WERI-Rb-1 (cell line): Measurements from ENCODE around the gene MYH3.

Source experiments
- DNase-seq: peaks from one replicate; pipeline ENCODE4 v3.0.0-alpha.2; 2020
- H3K27ac ChIP-seq: fragments of 250-450 bp; sonication (Bioruptor Pico); 2 replicates; pipeline ENCODE4 v1.5.1; 2020; ENCODE audit warnings: mild to moderate bottlenecking, moderate library complexity
- H3K27me3 ChIP-seq: fragments of 250-450 bp; sonication (Bioruptor Pico); 2 replicates; pipeline ENCODE4 v1.5.1; 2021; ENCODE audit warnings: mild to moderate bottlenecking, low read depth, moderate library complexity; ENCODE audit not compliant: insufficient read depth, severe bottlenecking
- H3K36me3 ChIP-seq: fragments of 250-450 bp; sonication (Bioruptor Pico); 2 replicates; pipeline ENCODE4 v1.5.1; 2020; ENCODE audit warnings: mild to moderate bottlenecking, moderate library complexity
- H3K4me3 ChIP-seq: 2 replicates; pipeline ENCODE4 v1.5.1; 2011; ENCODE audit warnings: low read depth, mild to moderate bottlenecking, control low read depth, low read length
- H3K9me3 ChIP-seq: fragments of 250-450 bp; sonication (Bioruptor Pico); 2 replicates; pipeline ENCODE4 v1.5.1; 2021; ENCODE audit warnings: mild to moderate bottlenecking, moderate library complexity; ENCODE audit not compliant: severe bottlenecking
- CTCF ChIP-seq: IDR thresholded peaks from 2 replicates; pipeline ENCODE4 v1.5.1; 2011; ENCODE audit warnings: low read depth, mild to moderate bottlenecking, control low read depth, inconsistent platforms, low read length

MYH3 gene

GRCh38 chr17:10657148-10657547 lies at the start of gene MYH3:
Gene MYH3, minus strand, starts transcription at chr17:10657309. Its CDS starts 2,245 bp downstream, at chr17:10655064.
- no peak within 1 kb of the TSS for H3K27ac ChIP-seq
- DNase-seq: no peak
- H3K4me3 ChIP-seq: no peak within 1 kb of the TSS
- H3K9me3 ChIP-seq: no peaks in the 10 kb centered on the region
- TF ChIP-seq CTCF: no peak
- H3K36me3 ChIP-seq: no peaks in the 10 kb centered on the region
- H3K27me3 ChIP-seq: no peaks in the 10 kb centered on the region

- Histone ChIP-seq H3K27ac (no peak overlapping the region), H3K36me3 (peaks cover 21% of the 10 kb centered on the region), H3K4me3 (no peak overlapping the region), H3K27me3 (no peaks in the 10 kb centered on the region), H3K9me3 (no peaks in the 10 kb centered on the region)
- TF ChIP-seq CTCF: no peak
- no peak for DNase-seq
Observed at GRCh38 chr17:10705727-10706126, 48.6 kb upstream of the MYH3 start.

GRCh38 chr17:10702574-10702973 lies 45.5 kb upstream of the MYH3 start:
- DNase-seq: no peak
- Histone ChIP-seq H3K4me3 (no peak overlapping the region), H3K9me3 (no peaks in the 10 kb centered on the region)

GRCh38 chr17:10699856-10700255 lies 42.7 kb upstream of the MYH3 start:
- H3K9me3 ChIP-seq: no peaks in the 10 kb centered on the region
- H3K36me3 ChIP-seq: peaks cover 7% of the 10 kb centered on the region
- H3K4me3 ChIP-seq: no peak overlapping the region
- H3K27me3 ChIP-seq: no peaks in the 10 kb centered on the region
- H3K27ac ChIP-seq: no peak overlapping the region
- DNase-seq: no peak
- no peak for TF ChIP-seq CTCF

More at GRCh38 chr17:10702574-10702973, 45.5 kb upstream of the MYH3 start:
- no peaks in the 10 kb centered on the region for H3K27me3 ChIP-seq
- H3K27ac ChIP-seq: peak overlapping the region; percentile 37
- no peak for TF ChIP-seq CTCF
- peaks cover 12% of the 10 kb centered on the region for H3K36me3 ChIP-seq

- H3K36me3 ChIP-seq: peaks cover 17% of the 10 kb centered on the region
- H3K27ac ChIP-seq: peak overlapping the region; percentile 83
- DNase-seq: no peak
- no peak for TF ChIP-seq CTCF
- H3K27me3 ChIP-seq: no peaks in the 10 kb centered on the region
- H3K9me3 ChIP-seq: no peaks in the 10 kb centered on the region
- H3K4me3 ChIP-seq: peak overlapping the region; percentile 87
Observed at GRCh38 chr17:10698096-10698818, 41.1 kb upstream of the MYH3 start.
